ENCODE results near the gene EML5.

GRCh38 chr14:88785911-88786310 is 6.8 kb downstream of the EML5 start:
- no peak for TF ChIP-seq CTCF (IDR thresholded peaks at IDR 0.05)
- no peak for TF ChIP-seq POLR2A (IDR thresholded peaks at IDR 0.05)
